Thyroid gland (tissue), 4 donors: ENCODE measurements around the gene MAST4. TPM values are rescaled to one million over a fixed set of nuclear protein-coding genes. Genes with fewer than 3 reads are reported as not detected.

Experiments
- DNase-seq, 2 donors: peaks; one replicate each; pipeline ENCODE4 v3.0.0-alpha.2; 2019
- H3K27ac ChIP-seq, 3 donors: fragments of 200-600 bp; sonication (generic); 1 replicate in 2 of 3; 2 replicates in 1 of 3; pipeline ENCODE4 v1.5.1; 2016 to 2019; ENCODE audit warnings: mild to moderate bottlenecking in 1 of 3, moderate library complexity in 1 of 3
- H3K27me3 ChIP-seq: fragments of 200-600 bp; sonication (generic); one replicate; pipeline ENCODE4 v1.5.1; 2019
- H3K36me3 ChIP-seq, 2 donors: fragments of 200-600 bp; sonication (generic); one replicate each; pipeline ENCODE4 v1.5.1; 2016 to 2019
- H3K4me1 ChIP-seq, 2 donors: fragments of 200-600 bp; sonication (generic); one replicate each; pipeline ENCODE4 v1.5.1; 2017 to 2019
- H3K4me3 ChIP-seq, 3 donors: fragments of 200-600 bp; sonication (generic); replicated peaks in 1 of 3; 1 replicate in 2 of 3; 2 replicates in 1 of 3; pipeline ENCODE4 v1.5.1; 2016; ENCODE audit warnings: mild to moderate bottlenecking in 1 of 3
- H3K9me3 ChIP-seq: fragments of 200-600 bp; sonication (generic); one replicate; pipeline ENCODE4 v1.5.1; 2017
- CTCF ChIP-seq, 6 experiments: fragments of 200-600 bp in 3 of 6; fragments of 450-650 bp in 3 of 6; sonication (generic) in 3 of 6; IDR thresholded peaks; one replicate each; pipeline ENCODE4 v1.5.1; 2016 to 2019; ENCODE audit warnings: antibody characterized with exemption in 6 of 6, mild to moderate bottlenecking in 2 of 6, inconsistent platforms in 1 of 6, moderate library complexity in 1 of 6
- POLR2A ChIP-seq, 2 donors: fragments of 450-650 bp; IDR thresholded peaks; one replicate each; pipeline ENCODE4 v1.6.1; 2017; ENCODE audit warnings: antibody characterized with exemption in 2 of 2, mild to moderate bottlenecking in 2 of 2, moderate library complexity in 1 of 2
- WGBS, 2 donors: methylation state at CpG; one replicate each; pipeline ENCODE4 v1.1.5; 2017; 5-methylcytosine and 5-hydroxymethylcytosine counted together
- intact Hi-C: fragments of 100-400 bp; cut with DNase I; formaldehyde crosslinking; loops from one replicate; pipeline ENCODE4 v1.15.1; 2023
- total RNA-seq, 4 donors: library from RNA; depleted of rRNA; stranded (reverse); fragments of >200 nt; gene quantifications; one replicate each; pipeline ENCODE4 v1.2.3, GENCODE V29; 2016

MAST4 gene
- total RNA-seq, 4 donors from 2014 or later = 20.2 to 38.3 (median 24.4) TPM

GRCh38 chr5:66906021-66906420 lies 309.8 kb downstream of the MAST4 start:
- no peak for DNase-seq
- intact Hi-C loops = no loop called here
- 66 to 70% methylated on average over 3 of the region's 3 CpGs for WGBS, 2 donors
- TF ChIP-seq CTCF (IDR thresholded peaks at IDR 0.05) (no peak), POLR2A (IDR thresholded peaks at IDR 0.05) (no peak)
- no peaks in the 10 kb centered on the region for H3K27me3 ChIP-seq
- peaks cover 2 to 4% of the 10 kb centered on the region in 2 donors for H3K4me1 ChIP-seq
- H3K9me3 ChIP-seq = no peaks in the 10 kb centered on the region
- no peak overlapping the region for H3K27ac ChIP-seq
- H3K4me3 ChIP-seq = no peak overlapping the region
- no peaks in the 10 kb centered on the region for H3K36me3 ChIP-seq

GRCh38 chr5:66908230-66908629 lies 312.0 kb downstream of the MAST4 start:
- no peak overlapping the region for H3K4me3 ChIP-seq
- no peak for DNase-seq
- no peaks in the 10 kb centered on the region for H3K4me1 ChIP-seq
- no peaks in the 10 kb centered on the region for H3K9me3 ChIP-seq
- no peak overlapping the region for H3K27ac ChIP-seq
- WGBS, 2 donors = 36 to 82% methylated on average over 1 of the region's 1 CpG
- H3K36me3 ChIP-seq = no peaks in the 10 kb centered on the region
- H3K27me3 ChIP-seq = no peaks in the 10 kb centered on the region
- no peak for TF ChIP-seq CTCF (IDR thresholded peaks at IDR 0.05)
- no peak for TF ChIP-seq POLR2A (IDR thresholded peaks at IDR 0.05)
- intact Hi-C loops = no loop called here

GRCh38 chr5:66909364-66909763 lies 313.2 kb downstream of the MAST4 start:
- Histone ChIP-seq H3K27ac (no peak overlapping the region), H3K4me1 (no peaks in the 10 kb centered on the region), H3K4me3 (no peak overlapping the region), H3K27me3 (no peaks in the 10 kb centered on the region), H3K9me3 (no peaks in the 10 kb centered on the region), H3K36me3 (no peaks in the 10 kb centered on the region)
- intact Hi-C loops = no loop called here
- WGBS, 2 donors = 79 to 100% methylated on average over 3 of the region's 3 CpGs
- DNase-seq = no peak
- TF ChIP-seq CTCF (IDR thresholded peaks at IDR 0.05) = no peak
- no peak for TF ChIP-seq POLR2A (IDR thresholded peaks at IDR 0.05)

GRCh38 chr5:66912787-66913186 lies 316.6 kb downstream of the MAST4 start:
- intact Hi-C loops = loop anchor here (10.0 kb wide), 1 partner anchor 78 kb away; no protein-coding TSS in a partner anchor
- H3K9me3 ChIP-seq = no peaks in the 10 kb centered on the region

GRCh38 chr5:66915531-66915930 lies 319.3 kb downstream of the MAST4 start:
- 86 to 92% methylated on average over 7 of the region's 7 CpGs for WGBS, 2 donors

More at GRCh38 chr5:66912787-66913186, 316.6 kb downstream of the MAST4 start:
- Histone ChIP-seq H3K4me1 (no peaks in the 10 kb centered on the region), H3K4me3 (no peak overlapping the region), H3K27me3 (no peaks in the 10 kb centered on the region), H3K36me3 (no peaks in the 10 kb centered on the region), H3K27ac (no peak overlapping the region)
- TF ChIP-seq CTCF (IDR thresholded peaks at IDR 0.05) (no peak), POLR2A (IDR thresholded peaks at IDR 0.05) (no peak)
- no peak for DNase-seq

More at GRCh38 chr5:66915531-66915930, 319.3 kb downstream of the MAST4 start:
- Histone ChIP-seq H3K36me3 (no peaks in the 10 kb centered on the region), H3K27ac (no peak overlapping the region), H3K9me3 (no peaks in the 10 kb centered on the region), H3K4me3 (no peak overlapping the region), H3K4me1 (no peaks in the 10 kb centered on the region), H3K27me3 (no peaks in the 10 kb centered on the region)
- TF ChIP-seq CTCF (IDR thresholded peaks at IDR 0.05) (no peak), POLR2A (IDR thresholded peaks at IDR 0.05) (no peak)
- DNase-seq = no peak
- intact Hi-C loops = loop anchor here (10.0 kb wide), 1 partner anchor 81 kb away; no protein-coding TSS in a partner anchor
